IPS-20b (cell line): ENCODE data around the gene FAM171A2.
"Not testable (repeated sequence)": the region's sequence is repeated elsewhere in the genome, so short reads cannot be mapped to it uniquely, and the experiment has no call there.

Source experiments
- H3K27ac ChIP-seq: one replicate; pipeline ENCODE4 v1.5.1; 2013; ENCODE audit warnings: low read length
- H3K27me3 ChIP-seq: 2 replicates; pipeline ENCODE4 v1.6.1; 2013; ENCODE audit warnings: mild to moderate bottlenecking, low read length, inconsistent platforms; ENCODE audit not compliant: insufficient read depth
- H3K36me3 ChIP-seq: 2 replicates; pipeline ENCODE4 v1.6.1; 2013; ENCODE audit warnings: low read depth, mild to moderate bottlenecking, inconsistent platforms, low read length, moderate library complexity; ENCODE audit not compliant: insufficient read depth
- H3K4me1 ChIP-seq: 2 replicates; pipeline ENCODE4 v1.6.1; 2013; ENCODE audit warnings: mild to moderate bottlenecking, control low read depth, inconsistent platforms, low read length, moderate library complexity; ENCODE audit not compliant: insufficient read depth
- H3K4me3 ChIP-seq: 2 replicates; pipeline ENCODE4 v1.5.1; 2013; ENCODE audit warnings: mild to moderate bottlenecking, low read length, inconsistent platforms
- H3K9ac ChIP-seq: 2 replicates; pipeline ENCODE4 v1.6.1; 2013; ENCODE audit warnings: low read depth, mild to moderate bottlenecking, inconsistent platforms, low read length, moderate library complexity
- H3K9me3 ChIP-seq: 2 replicates; pipeline ENCODE4 v1.6.1; 2013; ENCODE audit warnings: mild to moderate bottlenecking, low read depth, low read length, inconsistent platforms; ENCODE audit not compliant: insufficient read depth

FAM171A2 gene

DNA sequence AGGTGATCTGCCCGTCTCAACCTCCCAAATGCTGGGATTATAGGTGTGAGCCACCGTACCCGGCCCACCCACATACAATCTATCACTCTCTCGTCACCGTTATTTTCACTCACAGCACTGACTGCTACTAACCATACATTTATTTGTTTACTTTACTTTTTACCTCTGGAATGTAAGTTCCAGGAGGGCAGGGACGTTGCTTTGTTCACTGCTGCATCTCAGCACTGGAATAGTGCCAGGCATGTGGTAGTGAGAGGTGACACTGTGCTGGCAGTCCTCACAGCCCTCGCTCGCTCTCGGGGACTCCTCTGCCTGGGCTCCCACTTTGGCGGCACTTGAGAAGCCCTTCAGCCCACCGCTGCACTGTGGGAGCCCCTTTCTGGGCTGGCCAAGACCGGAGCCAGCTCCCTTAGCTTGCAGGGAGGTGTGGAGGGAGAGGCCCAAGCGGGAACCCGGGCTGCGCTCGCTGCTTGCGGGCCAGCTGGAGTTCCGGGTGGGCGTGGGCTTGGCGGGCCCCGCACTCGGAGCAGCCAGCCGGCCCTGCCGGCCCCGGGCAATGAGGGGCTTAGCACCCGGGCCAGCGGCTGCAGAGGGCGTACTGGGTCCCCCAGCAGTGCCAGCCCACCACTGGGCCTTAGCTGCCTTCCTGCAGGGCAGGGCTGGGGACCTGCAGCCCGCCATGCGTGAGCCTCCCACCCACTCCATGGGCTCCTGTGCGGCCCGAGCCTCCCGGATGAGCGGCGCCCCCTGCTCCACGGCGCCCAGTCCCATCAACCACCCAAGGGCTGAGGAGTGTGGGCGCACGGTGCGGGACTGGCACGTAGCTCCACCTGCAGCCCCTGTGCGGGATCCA lies 5.0 kb upstream of the FAM171A2 start:
- H3K27ac ChIP-seq, H3K36me3 ChIP-seq, H3K9me3 ChIP-seq, H3K4me3 ChIP-seq, H3K4me1 ChIP-seq, H3K9ac ChIP-seq: not testable (repeated sequence)
- peaks cover 30% of the 10 kb centered on the region for H3K27me3 ChIP-seq

DNA sequence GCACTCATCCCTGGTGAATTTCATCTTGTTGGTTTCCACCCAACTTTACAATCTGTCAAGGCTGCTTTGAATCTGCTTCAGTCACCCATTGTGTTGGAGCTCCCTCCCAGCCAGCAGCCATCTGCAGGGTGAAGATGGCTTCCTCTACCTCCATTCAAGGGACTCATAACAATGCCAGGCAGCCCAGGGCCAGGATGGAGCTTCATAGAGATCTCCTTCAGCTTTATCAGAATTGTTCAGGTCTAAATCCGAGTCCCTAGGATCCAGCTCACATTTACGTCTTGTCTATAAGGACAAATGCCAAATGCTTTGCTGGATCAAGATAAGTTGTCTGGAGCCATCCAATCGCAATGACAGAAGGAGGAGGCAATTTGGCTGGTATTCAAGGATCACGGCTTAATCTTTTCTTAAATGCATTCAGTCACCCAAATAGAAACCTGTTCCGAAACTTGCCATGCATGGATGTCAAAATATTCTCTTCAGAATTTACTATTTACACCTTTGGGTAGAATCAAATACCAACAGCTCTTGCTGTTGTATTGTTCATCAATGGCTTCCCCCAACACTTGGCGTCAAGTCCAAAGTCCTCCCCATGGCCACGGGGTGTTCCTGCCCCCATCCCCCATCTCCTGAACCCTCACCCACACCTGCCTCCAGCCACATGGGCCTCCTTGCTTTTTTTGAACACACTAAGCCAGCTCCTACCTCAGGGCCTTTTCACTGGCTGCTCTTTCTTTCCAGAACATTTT lies 3.8 kb upstream of the FAM171A2 start:
- Histone ChIP-seq H3K4me1 (no peaks in the 10 kb centered on the region; the same call in 1 of the 2 replicates), H3K27ac (no peak overlapping the region), H3K4me3 (no peak overlapping the region), H3K9ac (no peak overlapping the region), H3K36me3 (no peaks in the 10 kb centered on the region), H3K27me3 (peaks cover 30% of the 10 kb centered on the region), H3K9me3 (no peaks in the 10 kb centered on the region)

DNA sequence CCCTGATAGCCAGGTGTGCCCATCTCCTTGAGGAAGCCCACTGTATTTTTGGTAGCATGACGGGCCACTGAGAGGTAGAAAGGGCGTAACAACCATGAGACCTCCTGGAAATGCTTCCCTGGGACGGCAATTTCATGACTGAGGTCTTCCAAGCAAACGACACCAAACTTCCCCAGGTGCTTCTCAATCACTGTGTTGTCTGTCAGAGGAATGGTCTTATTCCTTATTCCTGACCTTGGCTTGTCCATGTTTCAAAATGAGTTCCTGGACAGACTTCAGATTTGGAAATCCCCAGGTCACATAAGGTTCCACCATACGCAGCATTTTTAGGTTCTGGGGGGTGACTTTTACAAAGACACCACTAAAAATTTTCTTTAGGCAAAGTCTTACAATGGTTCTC lies 1.4 kb upstream of the FAM171A2 start:
- H3K36me3 ChIP-seq, H3K9me3 ChIP-seq, H3K4me3 ChIP-seq, H3K9ac ChIP-seq, H3K27ac ChIP-seq: not testable (repeated sequence)
- Histone ChIP-seq H3K4me1 (peaks cover 17% of the 10 kb centered on the region), H3K27me3 (peaks cover 30% of the 10 kb centered on the region)

GRCh38 chr17:44362949-44363612 lies 572 bp downstream of the FAM171A2 start:
- H3K27me3 ChIP-seq: peaks cover 30% of the 10 kb centered on the region
- H3K9ac ChIP-seq: peak overlapping the region; percentile 87
- peaks cover 17% of the 10 kb centered on the region for H3K4me1 ChIP-seq
- no peak overlapping the region for H3K27ac ChIP-seq
- H3K4me3 ChIP-seq: peak overlapping the region; percentile 81
- no peaks in the 10 kb centered on the region for H3K36me3 ChIP-seq
- H3K9me3 ChIP-seq: no peaks in the 10 kb centered on the region

GRCh38 chr17:44362459-44362948 lies 1.1 kb downstream of the FAM171A2 start:
- H3K9ac ChIP-seq: peak overlapping the region; percentile 87; the same call in 1 of the 2 replicates
- no peaks in the 10 kb centered on the region for H3K36me3 ChIP-seq
- no peak overlapping the region for H3K27ac ChIP-seq
- H3K27me3 ChIP-seq: peaks cover 28% of the 10 kb centered on the region
- H3K9me3 ChIP-seq: no peaks in the 10 kb centered on the region
- H3K4me3 ChIP-seq: peak overlapping the region; percentile 81
- peaks cover 17% of the 10 kb centered on the region for H3K4me1 ChIP-seq

GRCh38 chr17:44361292-44362260 lies 2.1 kb downstream of the FAM171A2 start:
- Histone ChIP-seq H3K27ac (no peak overlapping the region), H3K4me1 (peaks cover 17% of the 10 kb centered on the region), H3K36me3 (no peaks in the 10 kb centered on the region), H3K9me3 (no peaks in the 10 kb centered on the region), H3K27me3 (peaks cover 25% of the 10 kb centered on the region), H3K9ac (peak overlapping the region; percentile 46; the same call in 1 of the 2 replicates), H3K4me3 (peak overlapping the region; percentile 81)

DNA sequence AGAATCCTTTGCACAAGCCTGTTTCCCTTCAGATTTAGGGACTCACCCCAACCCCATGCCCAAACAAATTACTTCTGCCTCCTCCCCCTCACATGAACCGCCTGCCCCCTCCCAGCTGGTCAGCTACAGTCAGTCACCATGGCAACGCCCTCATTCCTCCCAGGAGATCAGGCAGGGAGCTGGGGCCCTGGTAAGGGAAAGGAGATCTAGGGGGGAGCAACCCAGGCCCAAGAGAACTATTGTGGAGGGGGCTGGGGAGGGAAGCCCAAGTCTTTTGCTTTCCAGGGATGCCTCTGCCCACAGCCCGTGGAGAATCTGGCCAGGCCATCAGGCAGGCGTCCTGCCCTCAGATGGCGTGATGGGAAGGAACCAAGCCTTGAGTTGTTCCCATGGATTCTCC lies 2.8 kb downstream of the FAM171A2 start:
- peaks cover 17% of the 10 kb centered on the region for H3K4me1 ChIP-seq
- no peak overlapping the region for H3K27ac ChIP-seq
- no peak overlapping the region for H3K9ac ChIP-seq
- no peaks in the 10 kb centered on the region for H3K9me3 ChIP-seq
- peaks cover 17% of the 10 kb centered on the region for H3K27me3 ChIP-seq
- H3K4me3 ChIP-seq: peak overlapping the region; percentile 52
- H3K36me3 ChIP-seq: no peaks in the 10 kb centered on the region

DNA sequence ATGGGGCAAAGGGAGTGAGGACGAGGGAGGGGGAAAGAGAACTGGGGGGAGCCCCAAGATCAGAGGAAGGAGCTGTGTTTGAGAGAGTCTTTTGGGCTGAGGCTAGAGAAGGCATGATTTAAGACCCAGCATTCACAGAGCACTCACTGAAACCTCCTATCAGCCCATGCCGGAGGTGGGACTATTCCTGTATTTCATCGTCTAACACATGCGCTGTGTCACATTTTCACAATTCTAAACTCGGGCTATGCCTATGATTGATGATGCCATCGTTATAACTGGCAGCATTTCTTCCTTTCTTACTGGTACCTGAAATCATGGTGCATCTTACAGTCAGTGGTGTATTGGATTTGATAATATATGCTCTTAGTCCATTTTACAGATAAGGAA lies 3.5 kb downstream of the FAM171A2 start:
- Histone ChIP-seq H3K9me3 (no peaks in the 10 kb centered on the region), H3K27me3 (peaks cover 11% of the 10 kb centered on the region), H3K4me1 (peaks cover 17% of the 10 kb centered on the region), H3K9ac (no peak overlapping the region), H3K4me3 (no peak overlapping the region), H3K27ac (no peak overlapping the region), H3K36me3 (no peaks in the 10 kb centered on the region)

- Histone ChIP-seq H3K4me1 (peaks cover 17% of the 10 kb centered on the region), H3K27ac (no peak overlapping the region), H3K4me3 (no peak overlapping the region), H3K9ac (no peak overlapping the region), H3K36me3 (no peaks in the 10 kb centered on the region), H3K27me3 (peaks cover 5% of the 10 kb centered on the region), H3K9me3 (no peaks in the 10 kb centered on the region)
Measured at GRCh38 chr17:44359458-44360143, 4.1 kb downstream of the FAM171A2 start.

DNA sequence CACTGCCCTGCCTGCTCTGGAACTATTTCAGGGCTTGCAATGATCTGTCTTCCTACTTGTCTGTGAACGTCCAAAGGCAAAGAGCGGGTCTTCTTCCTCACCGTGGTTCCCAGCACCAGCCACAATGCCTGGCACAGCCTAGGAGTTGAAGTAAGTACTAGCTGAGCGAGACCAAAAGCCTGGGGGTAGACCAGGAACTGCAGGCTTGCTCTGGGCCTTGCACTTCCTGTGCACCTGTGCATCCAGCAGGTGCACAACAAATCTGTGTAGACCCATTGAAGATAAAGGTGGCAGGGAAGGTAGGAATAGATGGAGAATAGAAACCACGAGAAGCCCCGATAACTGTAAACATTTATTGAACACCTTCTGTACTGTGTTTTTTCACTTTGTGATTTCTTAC lies 4.6 kb downstream of the FAM171A2 start:
- H3K4me1 ChIP-seq: peaks cover 17% of the 10 kb centered on the region
- H3K9ac ChIP-seq: no peak overlapping the region
- H3K9me3 ChIP-seq: no peaks in the 10 kb centered on the region
- no peak overlapping the region for H3K4me3 ChIP-seq
- no peak overlapping the region for H3K27ac ChIP-seq
- H3K36me3 ChIP-seq: no peaks in the 10 kb centered on the region
- no peaks in the 10 kb centered on the region; the same call in 1 of the 2 replicates for H3K27me3 ChIP-seq
